Activated CD4-positive, CD25-positive, alpha-beta regulatory T cell treated with anti-CD3 and anti-CD28 coated beads, Interleukin-2, amount 50 U/mL, for 24 hours (primary cell): ENCODE data around the gene KCNA1.
A peak's percentile ranks its signal among the peaks of the same experiment; 100 is the strongest.
"Not testable (repeated sequence)": the region's sequence is repeated elsewhere in the genome, so short reads cannot be mapped to it uniquely, and the experiment has no call there.

Source experiments
- ATAC-seq, 2 donors: fragments of 150-1000 bp; cut with Tn5 transposase; one replicate each; pipeline ENCODE4 v1.10.0; 2021; ENCODE audit warnings: mild to moderate bottlenecking in 1 of 2, moderate library complexity in 1 of 2

Gene KCNA1

GRCh38 chr12:4909734-4910501 is at the start of gene KCNA1:
Gene KCNA1, plus strand, starts transcription at chr12:4909905. Its CDS starts 1,474 bp downstream, at chr12:4911379.
- peak in 1 of 2 donors; percentile 8 for ATAC-seq

- no peak for ATAC-seq
These were observed 49.0 kb upstream of the KCNA1 start for GRCh38 chr12:4860741-4861140.

- no peak for ATAC-seq
These were observed 46.9 kb upstream of the KCNA1 start for GRCh38 chr12:4862809-4863208.

- ATAC-seq, result no peak
These were observed 45.1 kb upstream of the KCNA1 start for GRCh38 chr12:4864575-4864974.

GRCh38 chr12:4865246-4865645 is 44.5 kb upstream of the KCNA1 start:
- ATAC-seq, result no peak

- no peak for ATAC-seq
These were observed 43.4 kb upstream of the KCNA1 start for GRCh38 chr12:4866299-4866698.

- ATAC-seq, result no peak
These were observed 42.3 kb upstream of the KCNA1 start for GRCh38 chr12:4867384-4867783.

GRCh38 chr12:4870423-4870822 is 39.3 kb upstream of the KCNA1 start:
- ATAC-seq, result no peak

GRCh38 chr12:4871514-4871913 is 38.2 kb upstream of the KCNA1 start:
- ATAC-seq, result no peak

- ATAC-seq, result no peak
These were observed 35.8 kb upstream of the KCNA1 start for GRCh38 chr12:4873947-4874346.

- no peak for ATAC-seq
These were observed 35.0 kb upstream of the KCNA1 start for GRCh38 chr12:4874671-4875070.

GRCh38 chr12:4879481-4879880 is 30.2 kb upstream of the KCNA1 start:
- not testable (repeated sequence) for ATAC-seq

- no peak for ATAC-seq
These were observed 28.2 kb upstream of the KCNA1 start for GRCh38 chr12:4881266-4882064.

- no peak for ATAC-seq
These were observed 17.8 kb upstream of the KCNA1 start for GRCh38 chr12:4891866-4892265.

- ATAC-seq, result no peak
These were observed 17.3 kb upstream of the KCNA1 start for GRCh38 chr12:4892418-4892817.

GRCh38 chr12:4894019-4894418 is 15.7 kb upstream of the KCNA1 start:
- ATAC-seq, result no peak

- no peak for ATAC-seq
These were observed 10.3 kb upstream of the KCNA1 start for GRCh38 chr12:4899364-4899763.

- no peak for ATAC-seq
These were observed 9.4 kb upstream of the KCNA1 start for GRCh38 chr12:4900327-4900726.

GRCh38 chr12:4905316-4905715 is 4.4 kb upstream of the KCNA1 start:
- ATAC-seq, result no peak

GRCh38 chr12:4908684-4909409 is 858 bp upstream of the KCNA1 start:
- no peak for ATAC-seq

GRCh38 chr12:4909410-4909733 is 333 bp upstream of the KCNA1 start:
- ATAC-seq, result no peak

- peak; percentile 24 to 39 for ATAC-seq
These were observed 1.0 kb downstream of the KCNA1 start for GRCh38 chr12:4910502-4911315.
